H9 (cell line): Measurements from ENCODE around the gene UBAC2. TPM values are rescaled to one million over a fixed set of nuclear protein-coding genes. Genes with fewer than 3 reads are reported as not detected.

Experiments used
- DNase-seq: peaks from one replicate; pipeline ENCODE4 v3.0.0-alpha.2; 2017
- H2AFZ ChIP-seq: one replicate; pipeline ENCODE4 v1.6.1; 2013; ENCODE audit warnings: mild to moderate bottlenecking, low read length, control low read depth, moderate library complexity
- H2AK5ac ChIP-seq: 2 replicates; pipeline ENCODE4 v1.6.1; 2013; ENCODE audit warnings: low read length, control low read depth, mixed read lengths; ENCODE audit not compliant: insufficient read length
- H2BK120ac ChIP-seq: one replicate; pipeline ENCODE4 v1.6.1; 2013; ENCODE audit warnings: low read depth, mild to moderate bottlenecking, low read length, control low read depth, inconsistent platforms; ENCODE audit not compliant: poor library complexity, severe bottlenecking
- H2BK12ac ChIP-seq: 2 replicates; pipeline ENCODE4 v1.6.1; 2013; ENCODE audit warnings: low read length, control low read depth, mixed read lengths, low read depth; ENCODE audit not compliant: insufficient read length
- H2BK15ac ChIP-seq: 2 replicates; pipeline ENCODE4 v1.6.1; 2013; ENCODE audit warnings: low read depth, low read length, control low read depth
- H2BK20ac ChIP-seq: one replicate; pipeline ENCODE4 v1.6.1; 2013; ENCODE audit warnings: low read depth, mild to moderate bottlenecking, low read length, control low read depth, inconsistent platforms; ENCODE audit not compliant: poor library complexity, severe bottlenecking
- H2BK5ac ChIP-seq: 2 replicates; pipeline ENCODE4 v1.6.1; 2013; ENCODE audit warnings: low read length, control low read depth, mixed read lengths; ENCODE audit not compliant: insufficient read length
- H3K14ac ChIP-seq: 2 replicates; pipeline ENCODE4 v1.6.1; 2013; ENCODE audit warnings: low read length, control low read depth; ENCODE audit not compliant: insufficient read depth
- H3K18ac ChIP-seq: 2 replicates; pipeline ENCODE4 v1.6.1; 2013; ENCODE audit warnings: low read depth, mild to moderate bottlenecking, mixed read lengths, low read length, control low read depth; ENCODE audit not compliant: insufficient read length
- H3K23ac ChIP-seq: 2 replicates; pipeline ENCODE4 v1.6.1; 2013; ENCODE audit warnings: low read length, control low read depth, mixed read lengths, low read depth; ENCODE audit not compliant: insufficient read length
- H3K23me2 ChIP-seq: 2 replicates; pipeline ENCODE4 v1.6.1; 2013; ENCODE audit warnings: low read depth, mild to moderate bottlenecking, mixed read lengths, low read length, control low read depth; ENCODE audit not compliant: insufficient read length, poor library complexity, severe bottlenecking
- H3K27ac ChIP-seq: 2 replicates; pipeline ENCODE4 v1.5.1; 2013; ENCODE audit warnings: low read length, control low read depth, mixed read lengths, low read depth; ENCODE audit not compliant: insufficient read length
- H3K27me3 ChIP-seq: 2 replicates; pipeline ENCODE4 v1.6.1; 2013; ENCODE audit warnings: low read length, control low read depth, inconsistent platforms; ENCODE audit not compliant: insufficient read depth
- H3K4ac ChIP-seq: 2 replicates; pipeline ENCODE4 v1.6.1; 2013; ENCODE audit warnings: low read depth, mild to moderate bottlenecking, control low read depth, inconsistent platforms, low read length, moderate library complexity
- H3K4me1 ChIP-seq: 2 replicates; pipeline ENCODE4 v1.6.1; 2013; ENCODE audit warnings: low read length, control low read depth, inconsistent platforms; ENCODE audit not compliant: insufficient read depth
- H3K4me2 ChIP-seq: 2 replicates; pipeline ENCODE4 v1.6.1; 2013; ENCODE audit warnings: low read length, control low read depth, mixed read lengths; ENCODE audit not compliant: insufficient read length, insufficient read depth
- H3K56ac ChIP-seq: 2 replicates; pipeline ENCODE4 v1.6.1; 2013; ENCODE audit warnings: low read depth, mild to moderate bottlenecking, mixed read lengths, low read length, control low read depth; ENCODE audit not compliant: insufficient read length
- H3K79me1 ChIP-seq: 2 replicates; pipeline ENCODE4 v1.6.1; 2013; ENCODE audit warnings: low read depth, mild to moderate bottlenecking, moderate library complexity, low read length, control low read depth, inconsistent platforms; ENCODE audit not compliant: insufficient read depth, poor library complexity, severe bottlenecking
- H3K79me2 ChIP-seq: 2 replicates; pipeline ENCODE4 v1.6.1; 2013; ENCODE audit warnings: low read length, control low read depth, inconsistent platforms; ENCODE audit not compliant: insufficient read depth
- H3K9ac ChIP-seq: 2 replicates; pipeline ENCODE4 v1.6.1; 2013; ENCODE audit warnings: low read length, control low read depth, mixed read lengths; ENCODE audit not compliant: insufficient read length; ENCODE audit errors: extremely low read depth
- H3K9me3 ChIP-seq: one replicate; pipeline ENCODE4 v1.6.1; 2013; ENCODE audit warnings: low read depth, low read length, inconsistent platforms; ENCODE audit not compliant: control insufficient read depth
- H3T11ph ChIP-seq: one replicate; pipeline ENCODE4 v1.6.1; 2013; ENCODE audit warnings: mild to moderate bottlenecking, low read length, control low read depth, inconsistent platforms
- H4K20me1 ChIP-seq: one replicate; pipeline ENCODE4 v1.6.1; 2013; ENCODE audit not compliant: control insufficient read depth, insufficient read length, insufficient read depth
- H4K5ac ChIP-seq: 2 replicates; pipeline ENCODE4 v1.6.1; 2013; ENCODE audit warnings: low read depth, mild to moderate bottlenecking, mixed read lengths, low read length, control low read depth; ENCODE audit not compliant: insufficient read length
- H4K8ac ChIP-seq: replicated peaks from 2 replicates; pipeline ENCODE4 v1.6.1; 2013; ENCODE audit warnings: low read length, control low read depth, mixed read lengths, low read depth; ENCODE audit not compliant: insufficient read length
- H4K91ac ChIP-seq: 2 replicates; pipeline ENCODE4 v1.6.1; 2013; ENCODE audit warnings: low read depth, mild to moderate bottlenecking, moderate library complexity, mixed read lengths, low read length, control low read depth; ENCODE audit not compliant: insufficient read length
- H3K27ac Mint-ChIP-seq, 3 experiments: 2 replicates in 2 of 3; 3 replicates in 1 of 3; pipeline ENCODE4 v1.8.0; 2020 to 2021; ENCODE audit warnings: mixed read lengths in 3 of 3, mild to moderate bottlenecking in 1 of 3, moderate library complexity in 1 of 3
- H3K27me3 Mint-ChIP-seq: 2 replicates; pipeline ENCODE4 v1.8.0; 2021; ENCODE audit warnings: low read depth, mild to moderate bottlenecking, moderate library complexity, mixed read lengths
- H3K36me3 Mint-ChIP-seq, 3 experiments: 2 replicates in 2 of 3; 3 replicates in 1 of 3; pipeline ENCODE4 v1.8.0; 2020 to 2021; ENCODE audit warnings: low read depth in 3 of 3, mixed read lengths in 3 of 3; ENCODE audit not compliant: insufficient read depth in 1 of 3
- H3K4me1 Mint-ChIP-seq, 2 experiments: 2 replicates each; pipeline ENCODE4 v1.8.0; 2020; ENCODE audit warnings: mixed read lengths in 2 of 2
- H3K4me3 Mint-ChIP-seq, 2 experiments: 2 replicates in 1 of 2; 3 replicates in 1 of 2; pipeline ENCODE4 v1.8.0; 2020 to 2021; ENCODE audit warnings: mild to moderate bottlenecking in 2 of 2, mixed read lengths in 2 of 2, moderate library complexity in 1 of 2
- H3K9me3 Mint-ChIP-seq, 2 experiments: 2 replicates in 1 of 2; 3 replicates in 1 of 2; pipeline ENCODE4 v1.8.0; 2020; ENCODE audit warnings: mild to moderate bottlenecking in 2 of 2, mixed read lengths in 2 of 2, moderate library complexity in 1 of 2
- WGBS: extraction: QIAGEN DNeasy Blood & Tissue Kit; methylation state at CpG from one replicate; pipeline ENCODE4 v1.1.7; 2013; ENCODE audit warnings: missing lambda C conversion rate, low lambda C conversion rate, mixed read lengths; ENCODE audit not compliant: insufficient read length; ENCODE audit errors: extremely low coverage; 5-methylcytosine and 5-hydroxymethylcytosine counted together
- total RNA-seq: library from RNA; stranded (reverse); gene quantifications from 2 replicates; pipeline ENCODE4 v1.2.1, GENCODE V29; 2021
- TF ChIP-seq, protein P1 (sequence below): fragments of 200-600 bp; sonication (generic); conservative IDR thresholded peaks from 3 replicates; pipeline ENCODE4 v1.8.0; 2021; ENCODE audit warnings: antibody characterized with exemption, mild to moderate bottlenecking

The UBAC2 gene
- total RNA-seq, 1 experiment from 2014 or later: 52.3 TPM

DNA sequence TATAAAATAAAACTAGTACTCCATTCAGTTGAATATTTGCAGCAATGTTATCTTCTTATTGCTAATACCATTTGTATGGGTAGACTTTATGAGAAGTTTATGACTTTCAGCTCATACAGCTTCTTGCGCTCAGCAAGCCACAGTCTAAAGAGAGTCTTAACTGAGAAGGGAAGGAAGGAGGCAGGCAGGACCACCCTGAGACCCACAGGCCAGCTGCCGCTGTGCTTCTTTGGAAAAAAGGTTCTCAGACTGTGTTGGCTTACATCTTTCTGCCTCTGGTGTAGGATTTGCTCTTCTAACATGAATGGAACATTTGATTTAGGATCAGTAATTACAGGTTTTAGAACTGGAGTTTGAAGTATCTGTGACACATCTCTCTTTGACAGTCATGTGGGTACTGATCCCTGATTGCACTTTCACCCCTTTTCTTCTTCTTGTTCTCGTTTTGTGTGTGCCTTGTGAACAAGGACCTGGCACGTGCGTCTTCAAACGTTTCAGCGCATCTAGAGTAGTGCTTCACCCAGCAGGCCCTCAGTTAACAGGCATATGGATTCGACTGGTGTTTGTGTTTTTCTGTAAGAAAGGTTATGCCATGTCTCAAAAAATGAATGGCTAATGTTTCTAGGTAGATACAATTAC is 64.6 kb downstream of the UBAC2 start:
- Histone ChIP-seq H3K14ac (no peak overlapping the region), H3K79me1 (no peaks in the 10 kb centered on the region), H3K4me2 (no peak overlapping the region), H3K23me2 (no peaks in the 10 kb centered on the region), H2BK5ac (no peak overlapping the region), H3K56ac (no peak overlapping the region), H3K79me2 (no peaks in the 10 kb centered on the region), H4K91ac (no peak overlapping the region), H2AK5ac (no peak overlapping the region), H3K27ac (no peak overlapping the region), H4K5ac (no peak overlapping the region), H2BK12ac (no peak overlapping the region), H2BK20ac (no peak overlapping the region), H3K18ac (no peak overlapping the region), H3K23ac (no peak overlapping the region), H3K4ac (no peak overlapping the region), H2BK120ac (no peak overlapping the region), H4K20me1 (no peaks in the 10 kb centered on the region), H3T11ph (no peak overlapping the region), H3K9me3 (no peaks in the 10 kb centered on the region), H2BK15ac (no peak overlapping the region), H3K4me1 (no peaks in the 10 kb centered on the region), H3K27me3 (no peaks in the 10 kb centered on the region), H4K8ac (no peak overlapping the region), H3K9ac (no peak overlapping the region), H2AFZ (no peak overlapping the region)
- H3K9me3 Mint-ChIP-seq: no peaks in the 10 kb centered on the region
- H3K27me3 Mint-ChIP-seq: no peaks in the 10 kb centered on the region; the same call in 1 of the 2 replicates
- H3K36me3 Mint-ChIP-seq: peaks cover 0 to 1% (median 0%) of the 10 kb centered on the region in 3 experiments; a peak in 1 of 7 replicates
- peaks cover 3% of the 10 kb centered on the region in 2 experiments; a peak in 2 of 4 replicates for H3K4me1 Mint-ChIP-seq
- H3K27ac Mint-ChIP-seq: peak overlapping the region; percentile 0 to 36 (median 3); a peak in 5 of 7 replicates
- TF ChIP-seq, protein P1, sequence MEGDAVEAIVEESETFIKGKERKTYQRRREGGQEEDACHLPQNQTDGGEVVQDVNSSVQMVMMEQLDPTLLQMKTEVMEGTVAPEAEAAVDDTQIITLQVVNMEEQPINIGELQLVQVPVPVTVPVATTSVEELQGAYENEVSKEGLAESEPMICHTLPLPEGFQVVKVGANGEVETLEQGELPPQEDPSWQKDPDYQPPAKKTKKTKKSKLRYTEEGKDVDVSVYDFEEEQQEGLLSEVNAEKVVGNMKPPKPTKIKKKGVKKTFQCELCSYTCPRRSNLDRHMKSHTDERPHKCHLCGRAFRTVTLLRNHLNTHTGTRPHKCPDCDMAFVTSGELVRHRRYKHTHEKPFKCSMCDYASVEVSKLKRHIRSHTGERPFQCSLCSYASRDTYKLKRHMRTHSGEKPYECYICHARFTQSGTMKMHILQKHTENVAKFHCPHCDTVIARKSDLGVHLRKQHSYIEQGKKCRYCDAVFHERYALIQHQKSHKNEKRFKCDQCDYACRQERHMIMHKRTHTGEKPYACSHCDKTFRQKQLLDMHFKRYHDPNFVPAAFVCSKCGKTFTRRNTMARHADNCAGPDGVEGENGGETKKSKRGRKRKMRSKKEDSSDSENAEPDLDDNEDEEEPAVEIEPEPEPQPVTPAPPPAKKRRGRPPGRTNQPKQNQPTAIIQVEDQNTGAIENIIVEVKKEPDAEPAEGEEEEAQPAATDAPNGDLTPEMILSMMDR: no peak
- WGBS: no CpG with 5 or more reads among the region's 8 CpGs
- no peak overlapping the region for H3K4me3 Mint-ChIP-seq
- no peak for DNase-seq
